ENCODE data around the gene RIBC2.
"Not testable (repeated sequence)": the region's sequence is repeated elsewhere in the genome, so short reads cannot be mapped to it uniquely, and the experiment has no call there.

RIBC2 gene, protein sequence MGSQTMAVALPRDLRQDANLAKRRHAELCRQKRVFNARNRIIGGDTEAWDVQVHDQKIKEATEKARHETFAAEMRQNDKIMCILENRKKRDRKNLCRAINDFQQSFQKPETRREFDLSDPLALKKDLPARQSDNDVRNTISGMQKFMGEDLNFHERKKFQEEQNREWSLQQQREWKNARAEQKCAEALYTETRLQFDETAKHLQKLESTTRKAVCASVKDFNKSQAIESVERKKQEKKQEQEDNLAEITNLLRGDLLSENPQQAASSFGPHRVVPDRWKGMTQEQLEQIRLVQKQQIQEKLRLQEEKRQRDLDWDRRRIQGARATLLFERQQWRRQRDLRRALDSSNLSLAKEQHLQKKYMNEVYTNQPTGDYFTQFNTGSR

DNA sequence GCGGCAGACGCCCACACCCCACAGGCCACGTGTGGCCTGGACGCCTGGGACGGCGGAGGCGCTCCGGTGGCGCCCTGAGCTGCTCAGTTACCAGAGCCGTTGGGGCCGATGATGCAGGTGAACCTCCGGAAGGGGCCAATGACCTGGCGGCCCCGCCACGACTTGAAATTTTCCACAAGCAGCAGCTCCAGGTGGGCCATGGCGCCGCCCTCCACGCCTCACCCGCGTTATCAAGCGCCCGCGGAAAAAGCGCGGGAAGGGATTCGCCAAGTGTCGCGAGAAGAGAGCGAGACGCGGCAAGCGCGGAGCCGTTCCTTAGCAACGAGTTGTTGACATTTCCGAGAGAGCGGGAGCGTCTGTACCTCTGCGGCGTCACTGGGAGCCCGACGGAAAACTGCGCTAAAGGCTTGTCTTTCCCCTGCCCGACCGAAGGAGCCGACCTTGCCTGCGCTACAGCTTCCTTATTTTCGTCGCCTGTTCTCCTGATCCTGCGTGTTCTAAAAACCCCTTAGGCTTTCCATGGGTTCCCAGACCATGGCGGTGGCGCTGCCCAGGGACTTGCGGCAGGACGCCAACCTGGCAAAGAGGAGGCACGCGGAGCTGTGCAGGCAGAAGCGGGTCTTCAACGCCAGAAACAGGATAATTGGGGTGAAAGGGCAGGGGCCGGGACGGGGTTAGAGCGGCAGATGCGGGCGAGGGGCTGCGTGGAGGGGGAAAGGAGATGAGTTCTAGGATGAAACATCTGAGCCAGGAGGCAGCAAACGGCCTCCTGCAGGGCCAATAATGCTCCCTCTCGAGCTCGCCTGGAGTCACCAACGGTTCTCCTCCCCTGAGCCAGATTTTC lies at the start of gene RIBC2, which contains the start of gene SMC1B:
RIBC2 (plus strand) TSS at position 326 of the 844 bp plus-strand sequence; CDS start at position 520, 194 bp downstream.
SMC1B (minus strand) TSS at position 232 of the 844 bp plus-strand sequence; CDS start at position 200, 32 bp downstream.
- POLR2A ChIA-PET: no interaction called here
- TF ChIP-seq, protein P1, sequence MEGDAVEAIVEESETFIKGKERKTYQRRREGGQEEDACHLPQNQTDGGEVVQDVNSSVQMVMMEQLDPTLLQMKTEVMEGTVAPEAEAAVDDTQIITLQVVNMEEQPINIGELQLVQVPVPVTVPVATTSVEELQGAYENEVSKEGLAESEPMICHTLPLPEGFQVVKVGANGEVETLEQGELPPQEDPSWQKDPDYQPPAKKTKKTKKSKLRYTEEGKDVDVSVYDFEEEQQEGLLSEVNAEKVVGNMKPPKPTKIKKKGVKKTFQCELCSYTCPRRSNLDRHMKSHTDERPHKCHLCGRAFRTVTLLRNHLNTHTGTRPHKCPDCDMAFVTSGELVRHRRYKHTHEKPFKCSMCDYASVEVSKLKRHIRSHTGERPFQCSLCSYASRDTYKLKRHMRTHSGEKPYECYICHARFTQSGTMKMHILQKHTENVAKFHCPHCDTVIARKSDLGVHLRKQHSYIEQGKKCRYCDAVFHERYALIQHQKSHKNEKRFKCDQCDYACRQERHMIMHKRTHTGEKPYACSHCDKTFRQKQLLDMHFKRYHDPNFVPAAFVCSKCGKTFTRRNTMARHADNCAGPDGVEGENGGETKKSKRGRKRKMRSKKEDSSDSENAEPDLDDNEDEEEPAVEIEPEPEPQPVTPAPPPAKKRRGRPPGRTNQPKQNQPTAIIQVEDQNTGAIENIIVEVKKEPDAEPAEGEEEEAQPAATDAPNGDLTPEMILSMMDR (IDR thresholded peaks at IDR 0.05; ENCODE audit: control extremely low read depth, extremely low read depth, low read depth, missing control alignments): no peak
- CTCF ChIA-PET: interaction anchor here (1.2 to 1.3 kb wide), 2 partner anchors 19 to 24 kb away, joined by 3 to 4 read pairs; no protein-coding TSS in a partner anchor
- DNase-seq (ENCODE audit: extremely low spot score): peak; percentile 94

DNA sequence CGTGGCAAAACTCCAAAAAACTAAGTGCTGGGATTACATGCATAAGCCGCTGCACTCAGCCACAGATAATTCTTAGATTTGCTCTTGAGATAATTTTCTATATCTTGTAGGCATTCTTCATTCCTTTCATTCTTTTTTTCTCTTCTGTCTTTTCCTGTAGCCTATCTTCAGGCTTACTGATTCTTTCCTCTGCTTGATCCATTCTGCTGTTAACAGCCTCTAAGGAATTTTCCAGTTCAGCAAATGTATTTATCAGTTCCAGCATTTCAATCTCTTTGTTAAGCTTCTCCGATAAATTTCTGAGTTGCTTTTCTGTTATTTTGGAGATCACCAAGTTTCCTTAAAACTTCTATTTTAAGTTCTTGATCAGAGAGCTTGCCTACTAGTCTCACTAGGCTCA lies 46.8 kb upstream of the RIBC2 start:
- TF ChIP-seq, protein P1 (IDR thresholded peaks at IDR 0.05; ENCODE audit: control extremely low read depth, extremely low read depth, low read depth, missing control alignments): no peak
- CTCF ChIA-PET: interaction anchor here (1.0 kb wide), 1 partner anchor 11 kb away, joined by 3 read pairs; no protein-coding TSS in a partner anchor

DNA sequence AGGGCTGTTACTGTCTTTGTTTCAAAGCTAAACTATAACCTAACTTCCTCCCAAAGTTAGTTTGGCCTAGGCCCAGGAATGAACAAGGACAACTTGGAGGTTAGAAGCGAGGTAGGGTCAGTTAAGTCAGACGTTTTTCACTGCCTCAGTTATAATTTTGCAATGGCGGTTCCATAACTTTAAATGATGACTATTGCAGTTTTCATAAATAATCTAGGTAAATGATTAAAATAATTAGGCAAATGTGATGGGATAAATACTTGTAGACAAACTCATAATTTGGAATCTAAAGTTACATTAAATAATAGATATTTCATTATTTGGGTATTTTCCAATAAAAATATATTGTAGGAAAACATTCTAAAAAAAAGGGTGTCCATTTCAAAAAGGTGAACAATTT lies 39.9 kb upstream of the RIBC2 start:
- CTCF ChIA-PET: interaction anchor here (1.7 kb wide), 1 partner anchor 16 kb away, joined by 3 read pairs; no protein-coding TSS in a partner anchor
- DNase-seq (ENCODE audit: extremely low spot score); POLR2A ChIA-PET: not testable (repeated sequence)

More for the DNA sequence above, 46.8 kb upstream of the RIBC2 start:
- no peak for DNase-seq (ENCODE audit: extremely low spot score)
- POLR2A ChIA-PET: no interaction called here

DNA sequence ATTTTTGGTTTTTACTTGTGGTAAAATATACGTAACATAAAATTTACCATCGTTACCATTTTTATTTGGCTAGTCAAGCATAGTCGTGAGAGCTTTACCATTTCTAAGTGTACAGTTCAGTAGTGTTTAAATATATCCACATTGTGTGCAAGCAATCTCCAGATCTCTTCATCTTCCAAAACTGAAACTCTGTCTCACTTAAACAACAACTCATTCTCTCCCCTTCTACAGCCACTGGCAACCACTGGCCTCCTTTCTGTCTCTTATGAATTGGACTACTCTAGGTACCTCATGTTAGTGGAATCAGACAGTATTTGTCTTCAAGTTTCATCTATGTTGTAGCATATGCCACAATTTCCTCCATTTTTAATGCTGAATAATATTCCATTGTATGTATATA lies 37.5 kb upstream of the RIBC2 start:
- ChIA-PET POLR2A (no interaction called here), CTCF (interaction anchor here (1.4 to 1.6 kb wide), 2 partner anchors 9 to 12 kb away, joined by 3 read pairs; no protein-coding TSS in a partner anchor)
- no peak for DNase-seq (ENCODE audit: extremely low spot score)
- TF ChIP-seq, protein P1 (IDR thresholded peaks at IDR 0.05; ENCODE audit: control extremely low read depth, extremely low read depth, low read depth, missing control alignments): no peak

DNA sequence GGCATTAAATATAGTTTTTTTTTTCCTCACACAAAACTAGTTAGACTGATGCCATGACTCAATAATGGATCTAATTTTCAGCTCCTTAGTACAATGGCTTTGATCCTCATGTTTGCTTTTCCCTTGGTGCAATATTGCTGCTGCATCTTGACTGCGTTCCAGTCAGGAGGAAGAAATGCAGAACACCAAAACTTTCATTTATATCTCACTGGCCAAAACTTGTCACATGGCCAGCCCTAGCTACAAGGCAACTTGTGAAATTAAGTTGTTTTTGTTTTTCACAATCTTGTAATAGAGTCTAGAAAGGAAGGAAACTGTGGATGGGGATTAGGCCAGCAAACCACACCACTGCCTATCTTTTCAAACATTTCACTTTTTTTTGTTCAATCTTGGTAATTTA lies 36.8 kb upstream of the RIBC2 start:
- TF ChIP-seq, protein P1 (IDR thresholded peaks at IDR 0.05; ENCODE audit: control extremely low read depth, extremely low read depth, low read depth, missing control alignments): no peak
- ChIA-PET POLR2A (no interaction called here), CTCF (interaction anchor here (1.4 kb wide), 1 partner anchor 8 kb away, joined by 3 read pairs; no protein-coding TSS in a partner anchor)
- DNase-seq (ENCODE audit: extremely low spot score): no peak

DNA sequence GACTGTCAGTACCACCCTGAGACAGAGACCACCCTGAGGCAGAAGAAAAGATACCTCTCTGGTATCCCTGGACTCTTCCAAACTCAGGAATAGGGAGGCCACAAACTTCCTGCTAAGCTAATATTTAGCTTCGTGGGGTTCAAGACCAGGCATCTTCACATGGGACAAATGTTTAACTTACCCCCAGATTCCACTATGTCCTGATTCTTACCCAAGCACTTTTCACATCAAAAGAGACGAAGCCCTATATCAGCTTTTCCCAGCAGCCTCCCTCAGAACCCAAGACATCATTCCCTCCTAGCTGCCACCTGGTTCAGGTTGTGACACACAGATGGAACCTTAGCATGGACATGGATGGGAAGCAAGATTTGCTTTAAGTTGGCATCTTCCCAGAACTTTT lies 32.1 kb upstream of the RIBC2 start:
- no peak for DNase-seq (ENCODE audit: extremely low spot score)
- TF ChIP-seq, protein P1 (IDR thresholded peaks at IDR 0.05; ENCODE audit: control extremely low read depth, extremely low read depth, low read depth, missing control alignments): no peak
- POLR2A ChIA-PET: no interaction called here
- CTCF ChIA-PET: interaction anchor here (1.2 to 1.6 kb wide), 2 partner anchors 9 to 17 kb away, joined by 3 read pairs; no protein-coding TSS in a partner anchor

All from GM10248 (cell line).